Stimulated activated CD4-positive, alpha-beta T cell treated with anti-CD3 and anti-CD28 coated beads, Interleukin-4, amount 100 ng/mL, for 48 hours (primary cell): ENCODE data around the gene BAIAP2.

Source experiments
- DNase-seq, 2 donors: peaks; one replicate each; pipeline ENCODE4 v3.0.0-alpha.2; 2020; ENCODE audit warnings: low read depth in 2 of 2

BAIAP2 gene

DNA sequence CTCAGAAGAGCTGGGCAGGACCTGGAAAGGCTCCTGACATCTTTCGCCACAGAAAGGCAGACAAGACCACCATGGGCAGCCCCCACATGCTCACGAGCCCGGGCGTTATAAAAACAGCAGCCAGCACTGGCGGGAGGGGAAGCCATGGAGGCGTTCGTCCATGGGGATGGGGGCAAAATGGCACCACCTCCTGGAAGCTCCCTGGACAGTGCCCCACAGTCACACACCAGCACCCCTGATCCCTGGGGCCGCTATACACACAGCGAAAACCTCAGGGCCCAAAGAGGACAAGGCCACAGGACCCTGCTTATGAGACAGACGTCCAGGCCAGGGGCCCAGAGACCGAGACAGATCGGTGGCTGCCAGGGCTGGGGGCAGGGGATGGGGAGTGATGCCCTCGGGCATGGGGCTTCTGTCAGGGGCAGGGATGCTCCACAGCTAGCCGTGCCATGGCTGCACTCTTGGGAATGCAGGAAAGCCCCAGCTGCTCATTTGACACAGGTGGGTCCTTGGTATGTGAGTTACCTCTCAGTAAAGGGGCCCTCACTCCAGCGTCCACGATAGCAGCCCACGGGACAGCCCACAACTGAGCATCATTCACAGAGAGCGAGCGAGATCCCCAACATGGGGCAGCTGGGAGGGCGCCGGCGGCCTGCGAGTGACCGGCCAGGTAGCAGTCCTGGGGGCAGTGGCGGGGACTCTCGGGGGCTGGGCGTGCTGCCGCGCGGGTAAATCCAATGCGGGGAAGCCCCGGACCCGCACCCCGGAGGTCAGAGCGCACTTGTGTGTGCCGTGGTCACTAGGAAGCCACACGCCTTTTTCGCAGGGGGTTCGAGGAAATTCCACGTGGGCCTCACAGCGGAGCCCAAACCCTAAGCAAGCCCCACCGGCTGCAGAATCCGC lies 124.0 kb downstream of the BAIAP2 start:
- DNase-seq, result no peak

DNA sequence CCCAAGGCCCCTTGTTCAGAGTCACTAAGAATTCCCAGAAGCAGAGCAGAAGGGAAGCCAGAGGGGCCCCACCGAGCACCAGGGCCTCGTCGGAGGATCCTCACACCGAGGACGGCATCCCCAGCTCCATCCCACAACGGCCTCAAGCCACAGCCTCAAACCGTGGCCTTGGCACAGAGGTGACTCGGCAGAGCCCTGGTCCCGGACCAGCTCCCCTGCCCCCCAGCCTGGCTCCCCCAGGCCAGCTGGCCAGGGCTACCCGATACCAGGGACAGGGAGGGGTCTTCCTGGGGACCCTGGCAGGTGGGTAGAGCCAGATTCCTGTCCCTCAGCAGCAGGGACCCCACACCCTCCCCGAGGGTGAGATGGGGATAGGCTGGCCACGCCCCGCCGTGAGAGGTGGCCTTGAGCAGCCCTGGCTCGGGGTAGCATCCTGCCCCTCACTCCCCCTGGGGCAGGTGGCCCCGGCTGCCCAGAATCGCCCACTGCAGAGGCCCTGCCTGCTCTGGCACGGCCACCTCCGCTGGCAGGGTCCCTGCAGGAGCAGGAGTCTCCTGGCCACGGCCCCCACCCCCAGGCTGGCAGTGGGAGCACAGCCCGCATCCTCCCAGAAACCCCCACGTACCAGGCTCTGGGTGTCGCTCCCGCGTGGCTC lies 124.8 kb downstream of the BAIAP2 start:
- DNase-seq, result no peak

DNA sequence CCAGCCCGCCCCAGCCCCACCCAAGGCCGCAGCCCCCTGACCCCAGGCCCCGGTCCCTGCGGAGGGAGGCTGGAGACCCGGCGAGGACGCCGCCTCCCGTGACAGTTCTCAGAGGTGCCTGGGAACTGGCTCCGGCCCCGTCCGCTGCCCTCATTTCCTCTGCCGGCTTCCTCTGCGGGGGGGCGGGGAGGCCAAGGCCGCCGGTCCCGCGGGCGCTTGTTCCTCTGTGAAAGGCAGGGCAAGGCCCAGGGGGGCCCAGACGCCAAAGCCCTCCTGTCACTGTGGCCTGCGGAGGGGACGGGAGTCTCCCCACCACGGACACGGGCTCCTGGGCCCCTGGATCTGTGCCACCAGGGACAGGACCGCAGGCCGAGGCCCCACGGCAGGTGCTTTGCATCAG lies 125.4 kb downstream of the BAIAP2 start:
- DNase-seq, result no peak

DNA sequence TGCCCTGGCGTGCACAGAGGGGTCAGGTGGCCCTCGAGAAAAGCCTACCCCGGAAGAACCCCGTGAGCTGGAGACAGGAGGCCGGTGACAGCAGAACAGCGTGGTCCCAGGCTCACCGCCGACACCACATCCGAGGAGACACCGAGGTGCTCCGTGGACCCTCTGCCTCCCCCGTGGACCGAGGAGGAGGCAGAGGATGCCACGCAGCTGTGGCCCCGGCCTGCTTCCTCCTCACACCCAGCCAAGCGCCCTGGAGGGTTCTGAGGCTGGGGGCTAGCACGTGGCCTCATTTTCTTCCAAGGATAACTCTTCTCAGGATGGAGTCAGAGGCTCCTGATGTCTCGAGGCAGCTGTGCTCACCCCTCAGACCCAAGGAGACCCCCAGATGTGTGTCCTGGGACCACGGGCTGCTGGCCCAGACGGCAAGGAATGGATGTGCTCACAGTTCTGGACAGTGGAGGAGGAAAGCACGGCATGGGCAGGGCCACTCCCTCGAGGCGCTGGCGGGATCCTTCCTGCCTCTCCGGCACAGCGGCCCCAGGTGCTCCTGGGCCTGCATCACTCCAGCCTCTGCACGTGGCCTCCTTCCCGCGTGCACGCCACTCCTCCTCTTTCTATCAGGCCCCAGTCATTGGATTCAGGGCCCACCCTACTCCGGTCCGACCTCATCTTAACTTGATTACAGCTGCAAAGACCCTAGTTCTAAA lies 125.9 kb downstream of the BAIAP2 start:
- DNase-seq, result no peak

DNA sequence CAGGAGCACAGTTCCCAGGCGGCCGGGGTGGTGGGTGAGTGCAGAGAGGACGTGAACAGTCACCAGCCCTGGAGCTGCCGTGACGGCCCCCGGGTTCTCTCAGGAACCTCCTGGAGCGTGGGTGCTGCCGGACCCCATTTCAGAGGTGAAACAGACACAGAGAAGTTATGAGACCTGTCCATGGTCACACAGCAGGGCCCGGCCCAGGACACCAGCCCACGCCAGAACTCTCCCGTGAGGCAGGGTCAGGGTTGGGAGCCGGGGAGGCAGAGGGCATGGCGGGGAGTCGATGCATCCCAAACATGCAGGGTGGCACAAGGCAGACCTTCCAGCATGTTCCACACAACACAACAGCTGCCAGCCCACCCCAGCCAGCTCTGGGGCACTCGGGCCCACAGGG lies 126.6 kb downstream of the BAIAP2 start:
- no peak for DNase-seq

DNA sequence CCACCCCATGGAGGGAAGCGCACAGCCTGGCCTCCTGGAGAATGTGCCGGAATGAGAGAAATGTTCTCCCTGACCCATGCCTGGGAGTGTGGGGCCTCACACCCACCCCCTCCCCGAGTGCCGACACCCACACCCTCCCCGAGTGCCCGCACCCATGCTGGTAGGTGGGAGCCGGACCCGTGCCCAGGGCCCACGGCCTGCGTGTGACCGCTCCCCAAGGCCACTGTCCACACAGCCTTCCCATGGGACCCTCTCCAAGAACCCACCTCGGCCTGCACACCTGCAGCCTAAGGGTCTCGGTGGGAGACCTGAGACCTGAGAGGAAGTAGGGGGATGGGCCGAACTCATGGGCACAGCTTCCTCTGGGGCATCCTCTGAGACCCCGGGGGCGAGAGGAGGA lies 127.0 kb downstream of the BAIAP2 start:
- DNase-seq, result no peak

DNA sequence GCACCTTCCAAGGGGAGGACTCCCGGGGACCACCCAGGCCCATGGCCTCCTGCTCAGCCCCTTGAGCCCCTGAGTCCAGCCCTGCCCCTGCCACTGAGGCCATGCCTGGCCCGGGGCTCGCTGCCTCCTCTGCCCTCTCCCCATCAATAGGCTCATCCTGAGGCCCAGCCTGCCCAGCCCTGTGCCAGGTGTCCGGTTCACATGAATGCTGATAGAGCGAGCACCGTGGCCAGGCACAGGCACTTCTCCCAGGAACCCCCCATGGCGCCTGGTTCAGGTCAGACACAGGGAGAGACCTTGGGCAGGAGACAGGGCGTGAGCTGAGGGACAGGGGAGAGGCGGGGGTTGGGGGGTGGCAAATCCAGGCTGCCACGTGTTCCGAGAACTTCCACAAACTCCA lies 127.5 kb downstream of the BAIAP2 start:
- no peak for DNase-seq

DNA sequence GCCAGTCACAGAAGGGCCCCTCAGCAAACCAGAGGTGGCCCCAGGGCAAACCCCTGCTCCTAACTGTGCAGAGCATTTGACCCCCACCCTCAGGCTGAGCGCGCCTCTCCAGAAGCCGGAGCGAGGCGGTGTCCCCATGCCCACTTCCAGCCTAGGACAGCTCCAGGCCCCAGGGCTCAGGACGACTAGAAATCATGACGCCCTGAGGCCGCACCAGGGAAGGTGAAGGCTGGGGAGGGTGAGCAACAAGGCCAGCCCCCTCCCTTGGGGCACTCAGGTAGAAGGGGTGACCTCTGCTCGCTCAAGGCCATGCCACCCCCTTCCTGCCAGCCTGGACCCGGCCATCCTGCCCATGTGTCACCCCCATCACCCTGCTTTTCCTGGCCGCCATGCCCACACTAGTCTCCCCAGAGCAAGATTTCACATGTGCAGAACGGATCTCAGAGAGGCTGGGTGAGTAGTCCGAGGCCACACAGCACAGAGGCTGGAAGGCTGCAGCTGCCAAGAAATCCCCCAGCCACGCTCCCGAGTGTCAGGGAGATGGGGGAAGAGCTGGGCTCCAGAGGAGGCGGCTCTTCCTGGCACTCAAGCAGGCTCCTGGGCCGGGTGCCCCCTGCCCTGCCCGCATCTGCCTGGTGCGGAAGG lies 128.2 kb downstream of the BAIAP2 start:
- no peak for DNase-seq

DNA sequence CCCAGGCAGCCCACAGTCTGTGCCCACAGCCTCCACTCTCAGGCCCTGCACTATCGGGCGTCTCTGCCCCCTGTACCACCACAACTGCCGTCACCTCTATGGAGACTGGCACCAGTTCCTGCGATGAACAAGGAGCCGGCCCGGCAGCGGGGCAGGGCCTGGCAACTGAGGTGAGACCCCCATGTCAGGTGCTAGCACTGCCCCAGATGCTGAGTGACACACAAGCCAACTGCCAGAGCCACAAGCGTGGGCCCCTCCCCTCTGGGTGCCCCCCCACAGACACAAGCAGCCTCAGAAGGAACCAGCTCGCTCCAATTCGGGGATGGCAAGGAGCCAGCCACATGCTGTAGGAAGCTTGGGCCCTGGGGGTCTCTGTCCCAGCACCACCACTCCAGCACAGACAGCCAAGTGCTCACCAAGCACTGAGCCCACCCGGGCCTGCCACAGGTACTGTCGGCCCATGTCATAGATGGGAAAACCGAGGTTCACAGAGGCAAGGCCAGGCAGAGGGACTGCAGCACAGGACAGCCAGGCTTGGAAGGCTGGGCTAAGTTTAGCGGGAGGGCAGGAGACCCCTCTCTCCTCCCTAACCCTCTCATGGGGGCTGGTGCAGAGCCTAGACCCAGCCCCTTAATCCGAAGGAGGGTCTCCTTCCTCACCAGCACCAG lies 128.9 kb downstream of the BAIAP2 start:
- DNase-seq, result no peak

DNA sequence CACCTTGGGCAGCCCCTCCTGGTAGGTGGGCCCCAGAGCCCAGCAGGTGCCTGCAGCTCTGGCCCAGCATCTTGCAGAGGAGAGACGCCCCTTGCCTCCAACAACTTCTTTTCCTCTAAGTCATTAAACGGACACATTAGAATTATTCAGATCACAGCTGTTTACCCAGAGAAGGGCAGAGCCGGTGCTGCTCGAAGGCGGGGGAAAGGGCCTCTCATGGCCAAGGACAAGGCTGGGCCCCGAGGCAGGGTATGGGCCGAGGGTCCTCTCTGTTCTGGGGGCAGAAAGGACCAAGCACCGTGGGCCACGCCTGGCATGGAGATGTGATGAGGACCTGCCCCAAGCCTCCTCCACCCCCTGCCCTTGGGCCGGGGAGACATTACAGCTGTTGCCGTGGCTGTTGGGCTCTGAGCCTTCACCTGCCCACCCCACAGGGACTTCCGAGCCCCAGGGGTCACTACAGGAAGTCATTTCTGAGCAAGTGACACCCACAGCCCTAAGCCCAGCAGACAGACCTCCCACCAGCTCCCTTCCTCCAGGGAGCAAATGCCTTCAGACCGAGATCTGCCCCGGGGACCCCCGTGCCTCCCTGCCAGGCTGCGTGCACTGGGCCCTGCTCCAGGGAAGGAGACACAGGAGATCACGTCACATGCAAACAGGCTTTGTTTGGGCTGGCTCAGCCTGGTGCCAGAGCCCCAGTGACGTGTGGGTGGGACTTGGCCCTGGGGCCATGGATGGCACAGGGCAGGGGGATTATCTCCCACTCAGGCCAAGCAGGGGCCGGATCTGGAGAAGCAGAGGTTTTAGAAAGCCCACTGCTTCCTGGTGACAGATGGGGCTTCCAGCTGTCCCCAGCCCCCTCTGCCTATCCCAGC lies 129.7 kb downstream of the BAIAP2 start:
- DNase-seq, result no peak

DNA sequence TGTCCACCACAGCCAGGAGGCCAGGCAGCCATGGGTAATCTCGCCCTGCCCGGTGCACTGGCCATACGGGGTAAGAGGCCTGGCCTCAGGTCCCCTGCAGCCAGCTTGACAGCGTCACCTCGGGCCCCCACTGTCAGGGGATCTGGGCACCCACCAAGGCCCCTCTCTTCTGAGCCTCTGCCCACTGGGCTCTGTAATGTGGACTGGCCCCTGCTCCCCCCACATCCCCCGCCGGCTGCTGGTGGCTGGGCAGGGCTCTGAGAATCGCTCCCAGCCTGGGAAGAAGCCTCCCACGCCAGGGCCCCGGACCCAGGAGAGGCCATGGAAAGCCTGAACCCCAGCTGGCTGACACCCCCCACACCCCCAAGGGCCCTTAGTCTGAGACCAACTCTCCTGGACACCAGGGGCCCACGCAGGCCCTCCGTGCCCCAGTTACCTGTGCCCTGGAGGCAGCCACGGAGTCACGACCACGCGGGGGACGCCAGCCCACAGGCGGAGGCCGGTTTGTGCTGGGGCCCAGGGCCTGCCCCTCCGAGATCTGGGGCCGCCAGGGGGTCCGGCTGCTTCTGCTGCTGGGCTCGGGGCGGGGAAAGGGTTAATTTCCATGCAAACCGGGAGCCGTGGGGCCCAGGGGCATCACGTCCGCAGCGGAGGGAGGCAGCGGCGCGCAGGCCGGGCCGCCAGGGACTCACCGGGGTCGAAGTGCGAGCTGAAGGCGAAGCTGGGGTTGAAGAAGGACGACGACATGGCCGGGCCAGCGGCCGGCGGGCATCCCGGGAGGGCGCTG lies 130.5 kb downstream of the BAIAP2 start, which contains the start of gene PVALEF:
TSS of gene PVALEF (plus strand) at position 262 of the 787 bp plus-strand sequence. CDS start 15,720 bp downstream, outside the sequence.
- DNase-seq, result no peak

DNA sequence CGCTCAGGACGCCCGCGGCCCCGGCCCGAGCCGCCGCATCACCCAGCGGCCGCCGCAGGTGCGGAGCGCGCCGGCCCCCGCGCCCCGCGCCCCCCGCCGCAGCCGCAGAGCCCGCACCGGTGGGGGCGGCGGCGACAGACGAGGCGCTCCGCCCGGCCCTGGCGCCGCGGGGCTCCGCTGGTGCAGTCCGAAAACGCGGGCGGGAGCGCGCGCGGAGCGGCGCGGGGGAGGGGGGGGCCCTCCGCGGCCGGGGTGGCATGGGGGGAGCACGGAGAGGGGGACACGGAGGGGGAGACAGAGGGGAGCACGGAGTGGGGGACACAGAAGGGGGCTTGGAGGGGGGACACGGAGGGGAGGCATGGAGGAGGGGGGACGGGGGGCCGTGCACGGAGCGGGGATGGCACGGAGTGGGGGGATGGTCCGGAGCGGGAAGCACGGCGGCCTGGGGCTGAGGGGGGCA lies 131.1 kb downstream of the BAIAP2 start, which contains the start of gene AATK:
TSS of gene AATK (minus strand) at position 189 of the 460 bp plus-strand sequence. CDS start 229 bp downstream, outside the sequence.
- DNase-seq, result no peak
